ENCODE measurements around the gene CACNB4.
"Not testable (repeated sequence)": the region's sequence is repeated elsewhere in the genome, so short reads cannot be mapped to it uniquely, and the experiment has no call there.

GRCh38 chr2:152030596-152031328 is 68.1 kb downstream of the CACNB4 start:
- not testable (repeated sequence) for TF ChIP-seq CTCF, POLR2A (IDR thresholded peaks at IDR 0.05)

All from prostate gland (tissue), 2 donors.